COLO829 (cell line): ENCODE measurements around the gene YPEL2.
A peak's percentile ranks its signal among the peaks of the same experiment; 100 is the strongest.

Source experiments
- DNase-seq: peaks from one replicate; pipeline ENCODE4 v3.0.0; 2012; ENCODE audit warnings: low spot score

The YPEL2 gene

DNA sequence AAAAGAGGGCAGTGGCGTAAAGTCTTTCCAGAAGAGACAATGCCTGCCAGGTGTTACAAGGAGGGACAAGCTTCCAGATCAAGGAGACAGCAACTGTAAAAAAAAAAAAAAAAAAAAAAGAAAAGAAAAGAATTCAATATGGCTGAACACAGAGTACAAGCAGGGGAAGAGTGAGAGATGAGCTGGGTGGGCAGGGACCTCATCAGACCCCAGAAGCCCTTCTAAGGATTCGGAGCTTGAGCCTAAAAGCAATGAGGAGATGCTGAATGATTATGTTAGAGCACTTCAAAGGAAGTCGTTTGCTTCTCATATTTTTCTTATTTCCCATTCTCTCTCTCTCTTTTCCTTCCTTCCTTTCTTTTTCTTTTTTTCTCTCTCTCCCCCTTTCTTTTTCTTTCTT, 103.0 kb downstream of the YPEL2 start:
- no peak for DNase-seq

GRCh38 chr17:59435238-59435637, 103.8 kb downstream of the YPEL2 start:
- no peak for DNase-seq

- no peak for DNase-seq
Observed at GRCh38 chr17:59436900-59437299, 105.4 kb downstream of the YPEL2 start.

DNA sequence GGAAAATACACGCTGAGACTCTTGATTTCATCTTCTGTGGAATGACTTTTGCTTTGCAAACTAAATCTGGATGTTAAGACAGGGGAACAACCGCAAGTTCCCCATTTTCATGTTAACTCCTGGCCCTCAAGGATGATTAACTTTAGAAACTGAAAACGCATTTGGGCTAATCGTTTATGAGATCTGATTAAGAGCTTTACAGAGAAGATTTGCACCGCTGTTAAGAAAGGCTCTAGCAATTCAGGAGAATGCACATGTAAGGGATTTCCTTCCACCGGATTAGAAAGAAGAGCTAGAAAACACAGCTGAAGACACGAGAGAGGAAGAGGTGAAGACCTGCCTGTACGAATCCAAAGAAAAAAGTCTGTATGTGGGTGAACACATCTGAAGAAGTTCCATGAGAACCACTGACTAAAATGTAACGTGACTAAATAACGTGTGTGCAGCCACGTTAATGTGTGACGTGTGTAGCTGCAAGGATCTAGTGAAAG, 106.4 kb downstream of the YPEL2 start:
- DNase-seq, result no peak

DNA sequence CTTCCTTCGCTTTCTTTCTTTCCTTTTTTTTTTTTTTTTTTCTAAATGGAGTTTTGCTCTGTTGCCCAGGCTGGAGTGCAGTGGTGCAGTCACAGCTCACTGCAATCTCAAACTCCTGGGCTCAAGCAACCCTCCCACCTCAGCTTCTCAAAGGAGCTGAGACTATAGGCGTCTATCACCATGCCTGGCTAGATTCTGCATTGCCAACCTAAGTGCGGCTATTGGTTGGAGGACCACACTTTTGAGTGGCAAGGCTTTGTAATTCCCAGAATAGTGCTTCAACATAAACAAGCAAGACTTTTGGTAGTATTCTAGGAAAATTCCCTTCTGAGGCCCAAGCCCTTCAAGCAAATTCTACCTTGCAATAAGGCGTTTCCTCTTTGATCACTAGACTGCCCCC, 107.8 kb downstream of the YPEL2 start:
- no peak for DNase-seq

DNA sequence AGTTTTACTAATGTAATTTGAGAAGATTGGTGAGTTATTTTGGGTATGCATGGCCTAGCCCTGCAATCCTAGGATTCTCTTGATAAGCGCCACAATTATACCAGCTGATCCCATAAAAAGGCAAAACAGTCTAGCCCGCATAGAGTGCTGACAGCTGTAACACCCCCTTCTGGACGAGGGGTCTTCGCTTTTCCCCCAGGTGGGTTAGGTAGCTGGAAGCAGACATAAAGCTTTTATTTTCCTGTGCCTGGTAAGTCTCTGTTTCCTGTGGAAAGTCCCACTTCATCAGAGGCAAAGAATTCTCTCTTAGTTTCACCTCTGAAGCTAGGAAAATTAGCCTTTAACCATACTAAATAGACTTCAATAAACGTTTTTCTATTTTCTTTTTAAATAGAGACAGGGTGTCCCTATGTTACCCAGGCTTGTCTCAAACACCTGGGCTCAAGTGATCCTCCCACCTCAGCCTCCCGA, 108.3 kb downstream of the YPEL2 start:
- DNase-seq, result no peak

GRCh38 chr17:59440757-59441463, 109.5 kb downstream of the YPEL2 start:
- DNase-seq, result peak; percentile 76

- DNase-seq, result no peak
Observed at GRCh38 chr17:59441464-59442096, 110.1 kb downstream of the YPEL2 start.

GRCh38 chr17:59443106-59443505, 111.7 kb downstream of the YPEL2 start:
- no peak for DNase-seq
